NCI-H2171 treated with DMSO at 0.1 percent for 48 hours (cell line): ENCODE data around the gene CCDC181.
A peak's percentile ranks its signal among the peaks of the same experiment; 100 is the strongest.
"Not testable (repeated sequence)": the region's sequence is repeated elsewhere in the genome, so short reads cannot be mapped to it uniquely, and the experiment has no call there.

Source experiments
- DNase-seq: peaks from one replicate; lab custom pipeline; 2025; lab: John Stamatoyannopoulos, UW

Gene CCDC181

DNA sequence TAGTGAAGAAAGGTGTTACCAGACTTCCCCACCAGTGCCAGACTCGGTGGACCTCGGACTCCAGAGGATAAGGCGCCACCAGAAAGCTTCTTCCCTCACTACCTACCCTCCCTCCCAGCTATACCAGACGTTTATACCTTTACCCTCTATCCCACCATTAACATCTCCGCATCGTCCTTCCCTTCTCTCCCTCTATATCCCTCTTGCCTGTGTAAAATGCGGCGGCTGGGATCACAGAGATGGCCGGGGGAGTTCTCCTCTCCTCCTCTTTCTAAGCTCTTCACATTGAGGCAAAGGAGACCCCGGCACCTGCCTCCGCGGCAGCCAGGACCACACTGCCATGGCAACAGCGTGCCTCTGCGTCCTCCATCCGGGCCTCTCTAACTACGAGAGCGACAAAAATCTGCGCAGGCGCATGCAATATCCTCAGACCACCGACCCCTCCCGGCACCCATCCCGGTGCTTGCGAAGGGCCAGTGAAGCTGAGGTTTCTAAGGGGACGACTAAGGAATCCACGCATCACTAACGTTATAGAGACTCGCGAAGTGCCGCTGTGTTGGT is at the start of gene CCDC181:
Gene CCDC181, minus strand, starts transcription at position 394 of the 561 bp plus-strand sequence. CDS start 2,547 bp downstream, outside the sequence.
- peak; percentile 77 for DNase-seq

DNA sequence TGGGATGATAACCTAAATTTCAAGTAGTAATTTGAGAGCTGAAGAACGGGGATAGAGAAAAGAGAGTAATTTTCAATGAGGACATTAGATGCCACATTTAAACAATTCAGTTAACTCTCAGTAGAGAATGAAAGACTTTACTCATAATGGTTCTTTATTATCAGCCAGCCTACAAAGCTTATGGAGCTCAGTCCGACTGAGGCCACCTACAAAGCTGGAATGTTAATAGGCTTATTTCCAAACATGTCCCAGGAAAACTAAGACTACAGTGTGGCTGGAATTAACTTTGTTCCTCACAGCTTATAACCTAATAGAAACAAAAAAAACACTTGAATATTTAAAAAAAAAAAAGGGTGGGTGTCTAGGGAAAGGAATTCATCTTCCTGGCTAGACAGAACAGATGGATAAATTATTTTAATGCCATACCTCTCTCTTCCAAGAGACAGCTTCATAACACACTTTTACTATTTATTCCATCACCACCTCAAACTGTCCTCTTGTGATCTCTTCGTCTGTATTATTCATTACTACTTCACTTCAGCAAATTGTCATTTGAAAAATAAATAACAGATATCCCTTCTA is 48.6 kb upstream of the CCDC181 start:
- no peak for DNase-seq

DNA sequence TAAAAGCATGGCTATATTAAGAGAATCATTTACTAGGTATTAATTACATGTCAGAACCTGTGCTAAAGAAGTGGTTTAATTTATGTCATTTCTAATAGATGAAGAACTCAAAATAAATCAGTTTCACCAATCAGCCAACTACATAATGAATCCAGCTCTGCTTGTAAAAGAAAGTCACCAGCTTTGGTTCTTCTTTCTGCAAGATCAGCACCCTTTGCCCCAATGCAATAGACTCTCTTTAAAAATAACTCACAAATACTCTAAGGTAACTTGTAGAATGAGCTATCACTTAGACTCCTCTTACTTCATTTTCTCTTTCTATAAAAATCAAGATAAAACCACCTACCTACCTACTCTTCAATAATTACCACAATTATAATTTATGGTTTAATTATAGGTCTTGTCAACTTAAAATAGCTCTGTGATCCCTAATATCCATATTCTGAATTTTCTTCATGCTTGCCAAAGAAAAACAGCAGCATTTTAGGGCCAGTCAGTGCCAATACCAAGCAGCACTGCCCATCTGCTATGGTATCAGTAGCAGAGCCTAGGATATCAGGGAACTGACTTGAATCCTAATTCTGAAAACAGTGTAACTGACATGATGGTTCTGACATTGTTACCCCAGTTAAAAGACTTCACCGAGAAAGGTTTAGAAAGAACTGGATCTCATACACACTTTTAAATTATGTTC is 47.2 kb upstream of the CCDC181 start:
- no peak for DNase-seq

DNA sequence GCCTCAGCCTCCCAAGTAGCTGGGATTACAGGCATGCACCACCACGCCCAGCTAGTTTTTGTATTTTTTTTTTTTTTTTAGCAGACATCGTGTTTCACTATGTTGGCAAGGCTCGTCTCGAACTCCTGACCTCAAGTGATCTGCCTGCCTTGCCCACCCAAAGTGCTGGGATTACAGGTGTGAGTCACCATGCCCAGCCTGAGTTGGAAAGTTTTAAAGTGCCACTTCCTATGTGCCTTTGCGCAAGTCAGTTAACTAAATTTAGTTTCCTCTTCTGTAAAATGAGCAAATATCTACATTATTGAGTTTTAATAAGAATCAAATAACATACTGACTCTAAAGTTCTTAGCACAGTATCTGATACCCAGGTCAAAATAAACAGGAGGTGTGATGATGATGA is 46.1 kb upstream of the CCDC181 start:
- DNase-seq: no peak

DNA sequence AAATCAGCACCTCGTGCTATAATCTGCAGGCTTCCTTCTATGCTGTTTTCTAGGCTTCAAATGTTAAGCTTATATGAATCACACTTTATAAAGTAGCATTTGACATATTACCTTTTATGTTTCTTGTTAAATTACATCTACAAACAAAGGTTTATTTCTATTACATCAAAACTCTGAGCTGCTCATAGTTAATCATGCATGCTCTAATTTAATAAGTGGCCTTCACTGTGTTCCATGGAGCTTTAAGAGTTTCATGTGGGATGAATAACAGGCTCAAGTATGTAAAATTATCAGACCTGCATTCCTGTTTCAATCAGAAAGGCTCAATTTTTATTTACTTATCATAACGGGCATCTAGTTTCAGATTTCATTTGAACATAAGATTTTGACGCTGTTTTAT is 45.5 kb upstream of the CCDC181 start:
- no peak for DNase-seq

DNA sequence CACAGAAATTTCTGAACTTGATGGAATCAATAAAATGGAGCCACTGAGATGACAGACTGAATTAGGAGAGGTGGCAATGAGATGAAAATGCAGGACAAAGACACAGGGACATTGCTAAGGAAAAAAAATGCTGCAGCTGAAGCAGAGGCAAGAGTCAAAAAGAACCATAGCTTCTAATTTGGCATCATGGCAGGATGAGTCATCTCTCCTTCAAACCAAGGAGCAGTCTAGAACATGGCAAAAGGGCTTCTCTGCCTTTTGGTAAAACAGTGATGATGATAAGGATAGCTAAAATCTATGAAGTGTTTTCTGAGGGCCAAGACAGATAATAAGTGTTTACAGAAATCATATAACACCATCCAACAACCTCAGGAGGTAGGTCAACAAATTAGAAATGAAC is 41.7 kb upstream of the CCDC181 start:
- no peak for DNase-seq

DNA sequence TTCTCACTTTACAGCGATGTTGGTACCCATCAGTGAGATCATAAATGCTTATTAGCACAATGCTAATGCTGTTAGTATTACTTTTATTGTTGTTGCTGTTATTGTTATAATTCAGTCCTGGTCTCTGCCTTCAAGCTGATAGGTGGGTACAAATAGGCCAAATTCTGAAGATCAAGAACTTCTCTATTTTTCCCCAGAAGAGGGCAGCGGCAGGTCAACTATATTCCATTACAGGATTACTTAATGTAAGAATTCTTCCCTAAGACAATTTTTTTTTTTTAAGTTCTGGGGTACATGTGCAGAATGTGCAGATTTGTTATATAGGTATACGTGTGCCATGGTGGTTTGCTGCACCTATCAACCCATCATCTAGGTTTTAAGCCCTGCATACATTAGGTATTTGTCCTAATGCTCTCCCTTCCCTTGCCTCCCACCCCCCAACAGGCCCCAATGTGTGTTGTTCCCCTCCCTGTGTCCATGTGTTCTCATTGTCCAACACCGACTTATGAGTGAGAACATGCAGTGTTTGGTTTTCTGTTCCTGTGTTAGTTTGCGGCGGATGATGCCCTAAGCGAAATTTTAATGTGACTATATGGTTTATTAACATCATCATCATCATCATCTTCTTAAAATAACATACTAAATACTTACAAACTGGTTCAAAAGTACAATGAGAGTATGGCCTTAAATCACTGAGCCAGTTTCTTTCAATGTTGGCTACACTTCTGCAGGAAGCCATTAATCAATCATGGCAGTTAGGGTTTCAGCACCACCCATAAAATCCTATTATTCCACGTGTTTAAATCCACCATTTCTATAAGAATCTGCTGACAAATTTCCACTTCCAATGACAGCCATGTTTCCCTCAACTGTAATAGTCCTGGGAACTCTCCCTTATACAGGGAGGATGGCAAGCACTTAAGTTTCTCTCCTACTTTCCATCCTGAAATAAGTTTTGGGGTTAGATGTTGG is 39.3 kb upstream of the CCDC181 start:
- DNase-seq: peak; percentile 16

DNA sequence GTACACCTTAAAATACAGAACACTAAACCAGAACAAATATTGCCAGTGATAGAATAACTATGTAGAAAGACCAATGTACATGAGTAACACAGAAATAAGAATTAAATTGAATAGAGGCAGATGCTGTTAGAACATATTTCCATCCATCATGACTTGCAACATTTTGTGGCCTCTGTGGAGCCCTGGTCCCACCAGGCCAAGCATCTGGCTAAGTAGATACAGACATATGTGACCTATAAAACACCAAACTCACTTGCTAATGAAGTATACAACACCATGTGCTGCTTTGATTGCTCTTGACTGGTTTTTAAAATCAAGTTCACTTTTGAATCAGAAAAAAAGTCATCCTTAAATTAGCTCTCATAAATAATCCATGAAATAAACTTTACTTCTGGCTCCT is 38.0 kb upstream of the CCDC181 start:
- no peak for DNase-seq

DNA sequence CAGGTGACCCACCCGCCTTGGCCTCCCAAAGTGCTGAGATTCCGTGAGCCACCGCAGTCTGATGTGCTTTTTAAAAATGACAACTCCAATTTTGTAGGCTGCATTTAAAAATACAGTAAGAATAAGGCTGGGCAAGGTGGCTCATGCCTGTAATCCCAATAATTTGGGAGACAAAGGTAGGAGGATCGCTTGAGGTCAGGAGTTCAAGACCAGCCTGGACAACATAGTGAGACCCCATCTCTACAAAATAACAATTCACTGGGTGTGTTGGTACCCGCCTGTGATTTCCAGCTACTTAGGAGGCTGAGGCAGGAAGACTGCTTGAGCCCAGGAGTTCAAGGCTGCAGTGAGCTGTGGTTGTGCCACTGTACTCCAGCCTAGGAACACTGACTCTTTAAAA is 35.1 kb upstream of the CCDC181 start:
- DNase-seq: no peak

DNA sequence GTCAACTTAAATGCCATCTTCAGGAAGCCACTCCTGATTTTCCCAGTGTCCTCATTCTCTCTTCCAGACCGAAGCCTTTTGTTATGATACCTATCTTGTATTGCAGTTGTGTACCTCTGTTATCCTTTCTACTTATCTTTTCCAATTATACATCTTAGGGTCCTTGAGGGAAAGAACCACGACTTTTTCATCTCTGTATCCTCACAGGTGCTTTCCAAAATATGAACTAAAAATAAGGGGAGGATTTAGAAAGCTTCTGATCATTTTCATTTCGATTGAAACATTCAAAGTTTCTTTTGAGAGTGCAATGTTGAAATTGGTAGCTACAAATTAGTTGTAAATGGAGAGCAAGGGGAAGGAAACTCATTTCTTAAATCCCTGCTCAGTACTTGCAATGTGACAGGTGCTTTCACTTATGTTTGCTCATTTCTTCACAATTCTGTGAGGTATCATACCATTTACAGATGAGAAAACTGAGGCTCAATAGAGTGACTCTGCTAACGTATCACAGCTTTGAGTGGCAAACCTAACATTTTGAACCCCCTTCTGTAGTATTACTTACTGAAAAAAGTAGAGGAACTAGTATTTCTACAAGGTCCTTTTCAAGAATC is 34.2 kb upstream of the CCDC181 start:
- no peak for DNase-seq

DNA sequence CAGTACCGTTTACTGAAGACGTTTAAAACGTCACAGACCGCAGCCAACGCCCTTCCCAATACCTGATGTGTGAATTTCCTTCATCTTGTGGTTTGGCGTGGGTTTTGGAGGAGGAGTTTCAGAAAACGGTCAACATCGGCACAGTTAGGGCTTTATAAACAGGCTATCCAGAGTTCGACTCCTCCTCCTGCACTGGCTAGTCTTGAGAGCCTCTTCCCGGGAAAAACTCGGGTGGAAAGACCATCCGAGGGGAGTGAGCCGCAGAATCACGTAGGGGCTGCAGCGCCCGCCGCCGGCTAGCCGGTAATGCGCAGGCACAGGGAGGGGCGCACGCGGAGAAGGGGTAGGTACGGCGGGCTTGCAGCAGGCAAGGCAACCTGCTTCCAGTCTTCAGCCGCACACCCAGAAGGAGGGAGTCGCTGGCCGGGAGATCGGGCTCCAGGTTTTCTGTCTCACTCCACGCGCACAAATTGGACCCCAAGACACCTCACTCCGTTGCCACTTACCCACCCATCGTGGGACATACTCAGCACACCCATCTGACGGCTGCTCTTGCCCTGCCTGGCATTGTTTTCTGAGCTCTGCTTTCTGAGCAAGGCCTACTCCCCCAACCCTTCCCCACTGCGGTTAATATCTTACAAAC is 33.0 kb upstream of the CCDC181 start:
- DNase-seq: no peak

DNA sequence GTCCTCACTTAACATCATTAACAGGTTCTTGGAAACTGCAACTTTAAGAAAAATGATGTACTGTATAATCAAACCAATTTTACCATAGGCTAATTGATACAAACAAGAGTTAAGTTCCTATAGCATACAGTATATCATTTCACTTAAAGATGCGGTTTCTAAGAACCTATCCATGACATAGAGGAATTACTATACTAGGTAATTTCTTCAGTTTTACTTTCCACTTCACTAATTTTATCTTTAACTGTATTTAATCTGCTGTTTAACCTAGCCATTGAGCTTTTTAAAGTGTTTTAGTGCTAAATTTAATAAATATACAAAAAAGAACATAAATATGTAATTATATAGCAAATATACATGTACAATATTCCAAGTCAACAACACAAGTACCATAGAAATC is 30.2 kb upstream of the CCDC181 start:
- DNase-seq: no peak

DNA sequence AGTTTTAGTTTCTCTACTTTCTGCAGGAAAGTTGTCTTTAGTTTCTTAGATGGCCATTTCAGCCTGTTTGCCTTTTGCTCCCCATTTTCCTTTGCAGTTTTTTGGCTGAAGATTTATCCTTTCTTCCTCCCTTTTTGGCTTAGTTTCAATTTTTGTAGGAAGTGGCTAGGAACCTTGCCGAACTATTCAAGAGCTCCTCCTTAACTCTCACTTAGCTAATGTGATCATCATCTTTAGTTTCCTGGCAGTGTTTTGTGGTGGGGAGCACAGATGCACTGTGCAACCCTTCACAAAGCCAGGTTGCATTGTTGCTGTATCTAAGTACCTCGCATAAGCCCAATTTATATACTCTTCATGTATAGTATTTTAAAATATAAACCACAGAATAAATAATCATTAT is 28.8 kb upstream of the CCDC181 start:
- DNase-seq: no peak

DNA sequence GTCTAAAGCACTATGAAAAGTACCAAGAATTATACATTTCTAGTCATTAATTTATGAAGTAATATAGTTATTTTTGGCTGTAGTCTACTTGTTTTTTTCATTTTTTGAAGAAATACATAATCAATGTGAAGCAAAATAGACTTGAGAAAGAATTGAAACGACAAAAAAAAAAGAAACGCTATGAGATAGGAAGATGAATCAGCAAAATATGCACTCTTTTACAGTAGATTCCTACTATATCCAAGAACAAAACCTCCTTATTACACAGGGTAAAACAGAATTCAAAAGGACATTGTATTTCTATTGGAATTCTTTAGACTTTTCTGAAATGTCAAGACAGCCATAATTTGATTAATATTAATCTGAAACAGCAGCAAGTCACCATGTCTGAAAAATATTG is 25.6 kb upstream of the CCDC181 start:
- DNase-seq: no peak

DNA sequence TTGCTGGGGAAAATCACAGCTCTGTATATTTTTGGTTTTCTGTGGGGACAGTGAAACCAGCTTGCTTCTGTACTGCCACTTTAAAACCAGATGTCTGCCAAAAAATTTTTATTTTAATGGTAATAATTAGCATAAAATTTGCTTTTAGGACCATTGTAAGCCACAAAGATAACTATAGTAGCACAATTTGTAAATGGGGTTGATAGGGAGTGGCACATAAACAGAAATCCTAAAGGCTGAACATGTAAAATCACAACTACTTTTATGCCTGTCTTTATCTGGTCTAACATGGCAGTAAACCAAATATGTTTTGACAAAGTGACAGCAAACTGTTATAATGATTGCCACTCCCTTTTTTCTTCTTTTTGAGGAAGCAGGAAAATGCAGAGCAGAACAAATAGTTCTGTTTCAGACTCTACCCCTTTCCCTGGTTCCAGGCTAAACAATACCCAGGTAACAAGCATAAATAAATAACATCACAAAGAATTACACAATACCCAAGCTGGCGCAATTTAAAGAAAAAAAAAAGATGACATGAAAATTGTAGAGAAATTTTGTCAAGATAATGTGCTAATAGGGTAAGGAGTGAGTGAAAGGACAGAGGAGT is 24.0 kb upstream of the CCDC181 start:
- no peak for DNase-seq

DNA sequence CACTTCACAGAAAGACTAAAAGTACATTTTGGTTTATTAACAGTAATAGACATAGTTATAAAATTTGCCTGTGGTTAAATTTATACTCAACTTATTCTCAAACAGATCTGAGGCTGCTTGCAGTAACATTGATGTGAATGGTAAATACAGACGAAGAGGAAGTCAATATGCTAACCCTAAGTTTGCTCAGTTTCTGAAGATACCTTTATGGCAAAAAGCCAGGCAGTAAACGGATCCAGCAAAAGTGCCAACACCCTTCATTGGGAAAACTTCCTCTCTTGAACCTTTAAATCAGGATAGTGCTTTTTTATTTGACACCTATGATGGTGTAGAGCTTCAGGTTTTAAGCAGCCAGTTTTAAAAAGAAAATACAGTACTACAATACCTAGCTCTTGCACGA is 16.6 kb upstream of the CCDC181 start:
- no peak for DNase-seq

DNA sequence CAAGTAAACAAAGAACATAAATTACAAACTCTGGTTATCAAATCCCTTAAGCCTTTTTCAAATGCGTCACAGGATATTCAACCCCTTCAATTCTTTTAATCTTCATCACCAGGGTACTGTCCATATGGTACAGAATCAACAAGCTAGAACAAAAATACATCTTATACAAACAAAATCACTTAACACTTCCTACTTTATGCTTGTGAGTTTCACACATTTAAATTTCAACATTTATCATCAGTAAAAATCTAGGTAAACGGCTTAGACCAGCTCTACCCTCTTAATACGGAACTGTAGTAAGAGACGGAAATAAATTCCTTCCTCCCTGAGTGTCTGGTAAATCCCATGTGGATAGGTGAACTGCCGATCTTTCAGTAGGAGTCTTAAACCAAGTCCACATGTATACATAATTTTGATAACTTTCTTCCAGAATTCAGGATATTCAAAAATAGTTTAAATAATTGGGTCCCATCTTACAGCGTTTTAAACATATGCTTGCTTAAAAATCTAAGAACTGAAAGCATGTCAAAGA is 1.0 kb downstream of the CCDC181 start:
- DNase-seq: no peak

DNA sequence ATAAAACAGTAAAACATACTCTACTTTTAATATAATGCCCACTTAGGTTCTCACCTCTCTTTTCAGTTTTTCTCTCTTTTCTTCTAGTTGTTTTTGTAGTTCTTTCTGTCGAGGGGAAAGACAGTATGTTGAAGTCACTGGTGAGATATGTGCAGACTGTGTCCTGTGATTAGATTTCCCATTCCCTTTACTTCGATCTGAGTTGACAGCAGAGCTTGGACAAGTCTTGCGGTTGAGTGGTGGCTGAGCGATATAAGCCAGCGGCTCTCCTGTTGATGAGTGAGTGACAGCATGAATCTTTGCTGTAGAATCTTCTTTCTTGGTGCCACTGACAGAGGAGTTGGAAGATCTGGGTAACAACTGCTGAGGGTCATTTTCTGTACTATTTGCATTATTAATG is 6.0 kb downstream of the CCDC181 start:
- DNase-seq: no peak

DNA sequence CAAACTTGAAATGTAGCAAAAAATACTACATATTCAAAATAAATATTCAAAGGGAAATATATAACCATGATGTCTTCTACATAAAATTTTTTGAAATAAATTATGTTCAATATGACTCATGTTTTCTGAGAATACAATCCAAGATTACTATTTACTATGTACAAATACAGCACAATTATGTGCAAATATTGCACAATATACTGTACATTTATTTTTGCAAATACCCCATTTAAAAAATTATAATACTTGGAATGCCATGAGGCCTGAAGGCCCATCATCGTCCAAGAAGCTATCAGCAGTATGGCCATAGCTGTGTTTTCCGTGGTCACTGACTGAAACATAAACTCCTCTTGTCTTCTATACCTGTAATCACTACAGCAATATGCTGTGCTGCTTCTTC is 12.3 kb downstream of the CCDC181 start:
- no peak for DNase-seq

DNA sequence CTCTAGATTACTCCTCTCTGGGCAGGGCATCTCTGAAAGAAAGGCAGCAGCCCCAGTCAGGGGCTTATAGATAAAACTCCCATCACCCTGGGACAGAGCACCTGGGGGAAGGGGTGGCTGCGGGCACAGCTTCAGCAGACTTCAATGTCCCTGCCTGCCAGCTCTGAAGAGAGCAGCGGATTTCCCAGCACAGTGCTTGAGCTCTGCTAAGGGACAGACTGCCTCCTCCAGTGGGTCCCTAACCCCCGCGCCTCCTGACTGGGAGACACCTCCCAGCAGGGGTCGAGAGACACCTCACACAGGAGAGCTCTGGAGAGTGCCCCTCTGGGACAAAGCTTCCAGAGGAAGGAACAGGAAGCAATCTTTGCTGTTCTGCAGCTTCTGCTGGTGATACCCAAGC is 18.9 kb downstream of the CCDC181 start:
- DNase-seq: not testable (repeated sequence)

DNA sequence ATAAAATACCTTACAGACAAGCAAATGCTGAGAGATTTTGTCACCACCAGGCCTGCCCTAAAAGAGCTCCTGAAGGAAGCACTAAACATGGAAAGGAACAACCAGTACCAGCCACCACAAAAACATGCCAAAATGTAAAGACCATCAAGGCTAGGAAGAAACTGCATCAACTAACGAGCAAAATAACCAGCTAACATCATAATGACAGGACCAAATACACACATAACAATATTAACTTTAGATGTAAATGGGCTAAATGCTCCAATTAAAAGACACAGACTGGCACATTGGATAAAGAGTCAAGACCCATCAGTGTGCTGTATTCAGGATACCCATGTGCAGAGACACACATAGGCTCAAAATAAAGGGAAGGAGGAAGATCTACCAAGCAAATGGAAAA is 24.7 kb downstream of the CCDC181 start:
- not testable (repeated sequence) for DNase-seq
